Inferior parietal cortex (tissue), 1 donor: ENCODE measurements around the gene IL34.

Experiments
- DNase-seq: peaks from one replicate; pipeline ENCODE4 v3.0.0-alpha.2; 2016; ENCODE audit errors: extremely low spot score

The IL34 gene

DNA sequence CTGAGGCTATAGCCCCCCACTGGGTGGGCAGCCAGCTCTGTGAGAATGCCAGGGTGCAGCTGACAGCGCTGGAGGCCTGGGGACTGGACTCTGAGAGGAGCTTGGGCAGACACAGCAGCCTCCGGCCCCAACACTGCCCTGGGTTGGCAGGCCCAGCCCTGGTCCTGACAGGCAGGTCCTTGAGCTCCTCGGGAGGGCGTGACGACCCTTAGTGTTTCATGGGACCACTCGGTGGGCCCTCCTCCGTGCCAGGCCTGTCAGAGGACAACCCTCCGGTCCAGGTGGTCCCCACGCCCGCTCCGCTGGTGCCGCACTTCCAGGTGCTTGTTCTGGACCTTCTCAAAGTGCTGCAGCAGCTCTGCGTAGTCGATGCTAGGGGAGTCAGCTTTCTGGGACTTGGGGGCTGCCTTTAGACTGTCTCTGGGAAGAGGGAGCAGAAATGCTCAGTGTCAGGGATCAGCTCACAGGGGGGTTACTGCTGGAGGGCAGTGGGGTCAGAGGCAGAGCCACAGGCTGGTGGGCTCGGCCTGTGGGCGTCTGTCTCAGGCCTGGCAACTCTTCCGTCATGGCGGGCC is 41.4 kb downstream of the IL34 start:
- DNase-seq, result no peak

DNA sequence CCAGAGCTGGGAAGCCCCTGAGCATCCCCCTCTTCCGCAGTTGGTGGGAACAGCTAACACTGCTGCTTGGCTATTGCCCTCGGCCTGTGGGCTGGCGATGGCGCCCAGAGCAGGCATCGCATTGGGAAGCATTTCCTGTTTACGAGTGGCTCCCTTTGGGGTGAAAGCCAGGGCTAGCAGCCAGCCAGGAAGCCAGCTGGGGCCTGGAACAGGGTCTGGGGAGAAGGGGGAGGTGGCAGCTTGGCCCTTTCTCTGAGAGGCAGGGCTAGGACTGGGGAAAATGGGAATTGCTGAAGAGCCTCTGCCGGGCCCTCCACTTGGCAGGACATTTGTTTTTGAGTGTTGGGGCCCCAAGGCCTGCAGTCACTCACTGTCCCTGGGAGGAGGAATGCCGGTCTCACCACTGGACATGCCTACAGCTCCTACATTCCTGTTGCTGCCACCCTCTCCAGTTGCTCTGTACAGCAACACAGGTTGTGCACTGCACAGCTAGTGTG is 41.9 kb downstream of the IL34 start:
- peak; percentile 81 for DNase-seq

DNA sequence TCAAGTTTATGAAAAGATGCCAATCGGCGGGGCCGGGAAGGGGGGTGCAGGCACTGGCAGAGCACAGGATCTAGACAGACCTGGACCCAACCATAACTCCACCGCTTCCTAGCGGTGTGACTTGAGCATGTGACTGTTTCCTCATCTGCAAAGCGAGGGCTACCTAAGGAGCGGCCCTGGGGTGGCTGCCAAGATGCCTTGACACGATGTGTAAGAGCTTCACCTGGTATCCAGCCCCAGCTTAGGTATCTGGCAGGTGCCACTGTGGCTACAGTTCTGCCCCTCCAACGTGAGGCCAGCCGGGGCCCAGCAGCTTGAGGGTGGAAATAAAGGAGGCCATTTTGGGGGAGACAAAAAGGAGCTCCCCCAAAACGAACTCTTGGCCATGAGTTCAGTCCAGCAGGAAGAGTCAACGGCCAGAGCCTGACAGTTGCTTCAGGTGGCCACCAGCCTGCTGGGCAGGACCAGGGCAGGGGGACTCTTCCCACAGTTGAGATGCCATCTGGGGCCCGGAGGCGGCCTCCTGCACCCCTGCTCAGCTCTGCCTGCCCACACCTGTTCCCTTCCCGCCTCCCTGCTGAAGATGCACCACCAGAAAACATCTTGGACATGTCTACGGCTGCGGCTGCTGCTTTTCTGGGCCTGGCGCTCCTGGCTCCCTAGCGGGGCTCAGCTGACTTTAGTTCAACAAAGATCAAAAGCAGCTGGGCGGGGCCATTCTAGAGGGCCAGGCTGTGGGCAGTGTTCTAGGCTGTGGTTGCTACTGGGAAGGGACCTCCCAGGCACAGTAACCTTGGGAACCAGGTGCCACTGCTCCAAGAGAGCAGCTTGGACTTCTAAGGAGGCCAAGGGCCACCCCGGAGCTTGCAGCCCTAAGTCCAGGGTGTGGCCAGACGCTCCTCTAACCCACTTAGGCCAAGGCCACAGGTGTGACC is 42.9 kb downstream of the IL34 start:
- no peak for DNase-seq

DNA sequence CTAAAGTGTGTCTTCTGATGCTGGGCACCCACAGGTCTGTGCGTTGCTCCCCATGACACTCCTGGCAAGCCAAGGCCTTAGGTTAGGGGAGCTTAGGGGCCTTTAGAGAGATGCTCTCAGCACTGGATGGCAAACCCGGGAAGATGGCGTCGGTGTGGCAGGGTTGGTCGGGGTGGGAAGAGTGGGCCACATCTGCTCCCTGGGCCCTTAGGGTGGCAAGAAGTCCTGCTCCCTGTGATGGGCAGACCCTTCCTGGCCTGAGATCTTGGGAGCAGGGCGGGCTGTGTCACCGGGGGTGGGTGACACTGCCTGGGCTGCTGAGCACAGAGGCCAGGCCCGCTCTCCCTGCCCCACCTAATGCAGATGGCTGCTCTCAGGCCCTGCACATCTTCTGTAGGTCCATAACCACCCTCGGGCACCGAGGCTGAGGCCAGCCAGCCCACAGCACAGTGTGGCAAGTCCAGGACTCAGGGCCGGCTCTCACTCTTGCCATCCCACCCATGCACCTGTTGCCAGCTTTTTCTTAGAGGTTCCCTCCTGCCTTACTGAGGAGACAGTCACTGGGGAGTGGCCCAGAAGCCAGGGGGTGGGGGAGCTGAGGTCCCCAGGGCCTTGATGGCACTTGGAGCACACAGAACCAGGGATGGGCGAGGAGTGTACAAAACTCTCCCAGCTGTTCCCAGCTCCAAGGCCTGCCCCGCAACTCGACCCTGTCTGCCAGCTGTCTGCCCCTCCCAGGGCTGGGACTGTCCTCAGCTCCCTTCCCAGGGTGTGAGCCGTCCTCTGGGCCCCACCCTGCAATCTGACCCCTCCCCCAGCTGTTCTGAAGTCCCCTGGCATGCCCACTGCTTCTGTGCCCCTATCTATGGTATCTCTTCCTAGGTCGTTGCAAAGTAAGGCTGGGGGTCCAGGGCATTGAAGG is 43.9 kb downstream of the IL34 start:
- no peak for DNase-seq

DNA sequence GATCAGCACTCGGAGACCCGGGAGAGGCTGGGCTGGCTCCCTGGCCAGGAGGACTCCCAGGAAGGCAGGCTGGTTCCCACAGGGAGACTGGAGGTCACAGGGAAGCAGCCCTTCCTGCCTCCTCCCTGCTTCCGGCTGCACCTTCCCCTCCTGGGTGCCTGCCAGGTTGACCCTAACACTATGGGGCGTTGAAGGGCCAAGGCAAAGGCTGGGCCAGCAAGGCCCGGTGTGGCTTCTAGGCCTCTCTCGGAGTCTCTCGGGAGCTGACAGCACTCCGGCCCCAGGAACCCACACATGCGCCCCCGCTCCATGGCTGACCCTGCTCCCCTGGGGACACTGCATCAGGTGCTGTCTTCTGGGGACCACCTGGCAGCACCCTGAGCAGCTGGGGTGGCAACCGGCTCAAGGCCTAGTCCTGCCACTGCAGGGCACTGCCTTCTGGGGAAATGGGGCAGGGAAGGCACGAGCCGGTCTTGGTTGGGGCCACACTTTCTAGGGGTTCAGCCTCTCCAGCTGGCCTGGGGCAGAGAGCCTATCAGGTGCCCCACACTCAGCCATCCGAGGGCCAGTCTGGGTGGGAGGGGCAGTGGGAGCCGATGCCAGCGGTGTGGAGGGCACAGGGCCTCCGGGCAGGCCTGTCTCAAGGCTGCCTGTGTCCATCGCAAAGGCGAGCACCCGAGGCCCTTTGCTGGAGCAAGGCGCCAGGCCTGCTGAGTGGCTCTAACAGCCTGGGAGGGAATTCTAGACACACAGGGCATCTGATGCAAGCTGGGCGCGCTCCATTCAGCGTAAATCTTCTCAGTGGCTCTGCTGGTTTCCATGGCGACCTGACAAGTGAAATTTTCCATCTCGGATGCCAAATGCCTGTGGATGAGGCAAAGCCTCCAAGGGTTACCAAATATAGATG is 45.1 kb downstream of the IL34 start:
- DNase-seq, result peak; percentile 81

DNA sequence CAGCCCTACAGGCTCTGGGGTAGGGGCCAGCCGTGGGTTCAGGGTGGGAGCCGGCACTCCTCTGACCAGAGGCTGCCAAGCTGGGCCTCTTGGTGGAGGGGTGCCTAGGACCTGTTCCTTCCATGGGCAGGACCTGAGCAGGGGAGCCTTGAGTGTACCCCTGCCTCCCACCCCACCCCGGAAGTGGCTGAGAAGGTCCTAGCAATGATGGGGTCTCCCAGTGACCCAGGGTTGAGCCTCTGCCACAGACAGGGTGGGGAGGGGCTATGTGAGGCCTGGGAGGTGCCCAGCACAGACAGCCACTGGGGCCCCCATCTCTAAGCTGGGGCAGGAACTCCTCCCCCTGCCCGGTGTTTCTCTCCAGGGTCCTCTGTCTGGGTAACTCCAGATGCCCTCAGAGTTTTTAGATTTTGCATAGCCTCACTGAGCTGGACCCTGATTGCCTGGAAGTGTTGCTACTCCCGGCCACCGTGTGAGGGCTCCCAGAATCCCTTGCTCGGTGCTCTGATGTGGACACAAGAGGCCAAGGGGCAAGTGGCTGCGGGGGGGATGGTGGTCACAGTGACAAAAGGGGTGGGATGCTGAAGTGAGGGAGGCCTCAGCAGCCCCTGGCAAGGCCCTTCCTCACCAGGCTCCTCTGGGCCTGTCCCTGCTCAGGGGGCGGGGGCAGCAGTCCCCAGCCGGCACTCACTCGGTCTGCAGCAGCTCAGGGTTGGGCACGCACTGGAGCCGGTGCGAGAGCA is 45.9 kb downstream of the IL34 start:
- DNase-seq, result no peak

DNA sequence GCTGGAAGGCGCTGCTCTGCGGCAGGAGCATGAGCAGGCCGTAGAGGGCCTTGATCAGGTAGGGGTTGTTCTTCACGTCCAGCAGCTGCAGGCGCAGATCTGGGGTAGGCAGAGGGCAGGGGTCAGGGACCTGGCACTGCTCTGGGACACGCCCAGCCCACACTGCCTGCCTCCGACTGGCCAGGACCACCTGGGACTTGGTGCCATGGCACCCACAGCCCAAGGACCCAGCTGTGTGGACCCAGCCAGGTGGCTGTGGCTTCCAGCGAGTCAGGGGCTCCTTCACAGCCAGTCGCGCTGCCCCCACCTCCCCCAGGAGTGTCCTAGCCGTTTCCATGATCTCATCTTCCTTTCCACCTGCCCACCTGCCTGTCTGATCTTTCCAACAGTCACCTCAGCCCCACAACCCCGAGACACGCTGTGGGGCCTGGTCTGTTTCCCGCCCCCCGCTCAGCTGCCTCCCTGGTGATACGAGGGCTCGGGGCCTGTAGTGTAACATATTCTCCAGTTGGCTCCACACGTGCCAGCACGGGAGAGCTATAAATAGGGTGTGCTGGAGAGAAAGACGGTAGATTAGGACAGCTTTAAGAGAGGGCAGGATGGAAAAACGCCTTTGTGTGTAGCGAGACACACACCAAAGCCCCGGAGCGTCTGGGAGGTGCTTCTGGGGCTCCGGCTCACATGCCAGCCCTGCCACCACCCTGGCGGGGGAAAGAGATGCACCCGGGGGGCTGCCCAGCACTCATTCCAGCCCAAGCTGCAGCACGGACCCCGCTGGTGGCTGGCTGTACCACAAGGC is 46.7 kb downstream of the IL34 start:
- DNase-seq, result no peak

DNA sequence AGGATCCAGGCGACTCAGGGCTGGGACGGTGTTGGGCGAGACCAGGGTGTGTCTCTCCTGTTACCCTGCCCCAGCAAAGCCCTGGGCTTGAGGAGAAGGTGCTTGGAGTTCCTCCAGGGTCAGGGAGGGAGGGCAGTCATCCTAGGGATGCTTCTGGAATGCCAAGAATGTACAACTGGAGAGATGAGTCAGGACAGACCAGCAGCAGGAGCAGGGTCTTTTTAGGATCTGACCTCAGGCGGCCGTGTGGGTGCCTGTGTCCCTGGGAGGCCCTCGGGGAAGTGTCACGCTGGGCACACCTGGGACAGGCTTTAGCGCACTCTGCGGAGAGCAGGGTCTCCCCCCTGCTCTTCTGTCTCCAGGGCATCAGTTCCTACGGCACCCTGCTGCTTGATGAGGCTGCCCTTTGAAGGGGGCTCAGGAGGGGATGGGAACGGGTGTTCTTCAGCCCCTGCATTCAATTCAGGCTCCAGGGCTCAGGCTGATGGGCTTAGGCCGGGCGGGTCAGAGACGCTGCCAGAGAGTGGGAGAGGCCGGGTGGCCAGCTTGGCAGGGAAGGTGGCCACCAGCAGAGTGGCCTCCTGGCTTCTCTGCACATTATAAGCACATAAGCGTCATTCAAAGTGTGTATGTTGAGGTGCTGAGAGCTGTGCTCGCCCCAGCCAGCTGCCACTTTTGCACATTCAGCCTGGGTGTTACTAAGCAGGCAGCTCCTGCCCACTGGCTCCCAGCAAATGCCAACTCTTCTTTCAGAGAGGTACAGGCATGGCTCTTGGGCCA is 47.9 kb downstream of the IL34 start:
- DNase-seq, result no peak

DNA sequence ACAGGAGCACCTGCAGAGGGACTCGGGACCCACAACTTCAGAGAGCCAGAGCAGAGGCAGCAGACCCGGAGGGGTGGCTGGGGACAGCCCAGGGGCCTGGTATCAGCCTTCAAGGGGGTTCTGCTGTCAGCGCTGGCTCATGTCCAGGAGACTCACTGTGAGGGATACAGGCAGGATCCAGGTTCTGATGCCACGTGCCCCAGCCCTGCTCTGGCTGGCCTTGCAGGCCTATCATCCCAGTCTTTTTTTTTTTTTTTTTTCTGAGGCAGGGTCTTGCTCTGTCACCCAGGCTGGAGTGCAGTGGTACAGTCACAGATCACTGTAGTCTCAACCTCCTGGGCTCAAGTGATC is 48.5 kb downstream of the IL34 start:
- no peak for DNase-seq

DNA sequence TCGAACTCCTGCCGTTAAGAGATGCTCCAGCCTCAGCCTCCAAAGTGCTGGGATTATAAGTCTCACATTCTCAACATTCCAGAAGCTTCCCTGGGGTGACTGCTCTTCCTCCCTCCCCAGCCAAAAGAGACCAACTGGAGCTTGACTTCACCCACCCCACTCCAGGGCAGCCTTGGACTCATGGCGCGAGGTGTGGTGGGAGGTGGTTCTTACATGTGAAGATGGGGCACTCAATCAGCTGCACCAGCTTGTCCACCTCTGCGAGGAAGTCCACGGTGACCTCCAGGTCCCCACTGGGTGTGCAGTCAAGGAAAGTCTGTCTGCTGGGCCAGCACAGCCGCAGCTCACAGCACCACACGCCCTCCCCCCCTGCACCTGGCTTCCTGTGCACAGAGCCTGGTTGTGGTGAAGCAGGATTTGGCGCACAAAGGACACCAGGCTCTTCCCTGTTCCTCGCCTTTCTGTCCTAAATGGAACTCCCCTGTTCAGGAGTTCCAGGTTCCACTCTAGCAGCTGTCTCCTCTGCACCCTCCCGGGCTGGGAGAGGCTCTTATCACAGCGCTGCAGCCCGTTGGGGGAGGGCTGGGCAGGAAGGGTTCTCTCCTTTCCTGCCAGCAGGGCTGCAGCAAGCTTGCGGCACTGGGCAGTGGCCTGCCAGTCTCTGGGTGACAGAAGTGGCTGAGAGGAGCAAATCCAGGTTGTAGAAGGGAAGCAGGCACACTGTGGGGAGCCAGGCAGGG is 49.1 kb downstream of the IL34 start:
- no peak for DNase-seq

DNA sequence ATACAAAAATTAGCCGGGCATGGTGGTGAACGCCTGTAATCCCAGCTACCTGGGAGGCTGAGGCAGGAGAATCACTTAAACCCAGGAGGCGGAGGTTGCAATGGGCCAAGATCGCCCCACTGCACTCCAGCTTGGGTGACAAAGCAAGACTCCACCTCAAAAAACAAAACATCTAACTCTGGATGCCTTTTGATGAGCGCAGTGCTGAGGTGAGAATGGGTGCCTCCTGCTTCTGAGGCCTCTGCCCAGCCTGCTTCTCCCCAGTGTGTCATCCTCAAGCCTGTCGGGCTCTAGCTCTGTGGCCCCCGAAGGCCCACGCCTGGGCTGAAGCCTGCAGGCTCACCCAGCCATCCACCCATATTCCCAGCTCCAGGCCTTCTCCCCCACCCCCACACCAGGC is 50.0 kb downstream of the IL34 start:
- DNase-seq, result no peak

DNA sequence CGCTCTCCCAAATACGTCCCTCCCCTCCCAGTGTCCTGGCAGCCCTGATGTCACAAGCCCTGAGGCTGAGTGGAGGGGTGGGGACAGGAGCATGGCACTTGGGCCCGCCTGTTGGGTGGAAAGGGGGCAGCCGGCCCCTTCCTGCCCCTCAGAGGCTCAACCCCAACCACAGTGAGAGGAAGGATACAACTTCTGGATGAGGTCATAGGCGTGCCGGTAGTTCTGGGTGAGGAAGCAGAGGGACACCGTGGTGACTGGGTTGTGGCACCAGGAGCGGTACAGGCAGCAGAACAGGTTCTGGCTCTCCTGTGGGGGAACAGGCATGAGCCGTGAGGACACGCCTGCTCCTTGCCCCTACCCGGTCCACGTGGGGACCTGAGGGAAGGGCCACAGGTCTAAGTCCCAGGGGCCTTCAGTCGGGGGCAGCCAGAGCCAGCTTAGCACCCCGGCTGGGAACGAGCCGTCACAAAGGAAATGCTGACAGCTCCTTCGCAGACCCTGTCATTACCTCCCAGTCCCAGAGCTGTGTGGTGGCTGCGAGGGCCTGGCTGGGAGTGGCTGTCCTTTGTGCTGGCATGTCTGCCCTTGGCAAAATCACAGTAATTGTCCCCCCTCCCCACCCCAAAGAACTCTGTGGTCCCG is 50.7 kb downstream of the IL34 start:
- DNase-seq, result no peak

DNA sequence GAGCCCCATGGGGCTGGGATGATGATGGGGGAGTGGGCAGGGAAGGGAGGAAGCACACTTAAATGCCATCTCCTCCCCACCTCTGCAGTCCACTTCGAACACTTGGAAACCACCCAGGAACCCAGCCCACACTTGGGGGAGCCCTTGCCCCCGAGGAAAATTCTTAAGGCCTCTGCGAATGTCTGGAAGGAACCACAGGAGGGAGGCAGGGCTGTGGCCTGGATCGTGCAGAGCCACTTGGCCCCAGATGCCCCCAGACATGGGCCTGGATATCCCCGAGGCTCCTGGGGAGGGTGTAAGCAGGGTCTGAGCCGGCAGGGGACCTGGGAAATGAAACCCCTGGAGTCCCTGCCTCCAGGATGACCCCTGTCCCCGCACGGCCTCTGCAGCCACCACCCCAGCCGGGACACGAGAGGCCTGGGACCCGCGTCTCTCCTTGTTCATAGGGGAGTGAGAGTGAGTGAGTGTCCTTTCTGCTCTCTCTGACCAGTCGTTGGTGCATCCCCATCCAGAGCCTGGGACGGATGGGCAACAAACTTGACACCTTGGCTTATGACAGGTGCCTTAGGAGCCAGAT is 51.3 kb downstream of the IL34 start:
- DNase-seq, result no peak

DNA sequence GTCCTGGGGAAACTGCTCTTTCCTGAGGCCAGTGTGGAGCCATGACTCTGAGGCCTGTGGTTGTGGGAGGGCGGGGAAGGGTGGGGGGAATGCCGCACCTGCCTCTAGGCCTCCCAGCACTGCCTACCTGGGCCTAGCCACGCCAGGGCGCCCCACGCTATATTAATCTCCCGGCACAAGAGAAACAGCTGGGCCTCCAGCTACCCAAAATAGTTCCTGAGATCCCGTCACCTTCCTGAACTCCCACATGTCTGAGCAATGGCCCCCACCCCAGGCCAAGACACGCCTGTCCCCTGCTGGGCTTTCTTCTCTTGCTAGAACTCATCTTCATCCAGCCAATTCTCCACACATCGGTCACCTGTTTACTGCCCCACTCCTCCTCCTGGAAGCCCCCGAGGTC is 52.5 kb downstream of the IL34 start:
- no peak for DNase-seq

DNA sequence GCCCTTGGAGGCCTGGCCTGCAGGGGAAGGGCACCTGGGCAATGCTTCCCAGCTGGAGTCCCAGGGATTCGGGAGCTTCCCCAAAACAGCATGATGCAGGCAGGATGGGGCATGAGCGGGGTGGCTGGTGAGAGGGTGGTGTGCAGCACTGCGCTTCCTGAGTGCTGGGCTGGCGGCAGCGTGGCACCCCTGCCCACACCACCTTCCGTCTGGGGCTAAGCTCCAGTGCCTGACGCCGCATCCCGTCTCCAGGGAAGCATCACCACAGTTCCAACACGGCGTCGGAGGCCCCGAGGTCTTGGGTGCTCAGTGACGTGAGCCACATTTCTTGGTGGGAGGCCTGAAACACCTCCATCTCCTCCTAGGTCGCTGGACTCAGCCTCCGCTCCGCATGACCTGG is 53.3 kb downstream of the IL34 start:
- DNase-seq, result no peak

DNA sequence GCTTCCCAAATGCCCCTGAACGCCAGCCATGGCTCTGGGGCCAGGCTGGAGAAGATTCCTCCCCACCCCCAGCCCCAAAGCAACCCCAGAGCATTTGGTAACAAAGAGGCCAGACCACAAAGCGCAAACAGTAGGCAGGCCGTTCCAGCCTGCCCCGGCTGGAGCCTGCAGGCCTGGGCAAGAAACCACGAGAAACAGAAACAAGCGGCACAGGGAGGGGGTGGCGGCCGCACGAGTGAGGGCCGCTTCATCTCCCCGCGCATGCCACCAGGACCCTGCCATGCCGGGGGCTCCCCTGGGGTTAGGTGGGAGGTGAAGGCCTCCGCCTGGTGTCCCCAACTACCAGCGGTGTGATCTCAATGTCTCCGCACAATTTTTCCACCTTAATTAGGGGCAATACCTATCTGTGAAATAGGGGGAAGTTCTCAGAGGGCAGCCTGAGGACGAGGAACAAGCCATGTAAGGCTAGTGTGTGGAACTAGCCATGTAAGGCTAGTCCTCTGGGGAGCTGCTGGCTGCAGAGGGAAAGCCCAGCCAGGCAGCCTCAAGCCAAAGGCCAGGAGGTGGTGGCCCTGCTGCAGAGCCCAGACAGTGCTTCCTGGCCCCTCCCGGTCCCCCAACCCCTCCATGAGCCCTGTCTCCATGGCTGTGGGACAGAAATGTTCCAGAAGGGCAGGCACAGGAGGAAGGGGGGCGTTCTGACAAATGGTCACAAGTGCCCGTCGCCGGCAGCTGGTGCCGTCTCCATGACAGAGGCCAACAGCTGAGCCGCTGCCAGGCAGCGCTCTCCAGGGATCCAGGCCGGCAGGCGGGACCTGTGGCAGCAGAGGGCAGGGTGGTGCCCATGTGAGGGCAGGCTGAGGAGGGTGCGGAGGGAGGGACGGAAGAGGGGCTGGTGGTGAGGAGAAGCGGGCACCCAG is 54.0 kb downstream of the IL34 start:
- DNase-seq, result peak; percentile 59
